H1 (cell line): ENCODE results near the gene PLVAP. TPM values are rescaled to one million over a fixed set of nuclear protein-coding genes. Genes with fewer than 3 reads are reported as not detected.

Experiments used
- CTCF ChIP-seq, 3 experiments: IDR thresholded peaks; 1 replicate in 2 of 3; 2 replicates in 1 of 3; pipeline versions ENCODE4 v1.5.1 to v1.6.1; 2011; ENCODE audit warnings: low read length in 3 of 3, mild to moderate bottlenecking in 3 of 3, inconsistent platforms in 2 of 3, low read depth in 1 of 3, moderate library complexity in 1 of 3; ENCODE audit not compliant: insufficient read depth in 1 of 3; ENCODE audit errors: control extremely low read depth in 1 of 3
- KDM4A ChIP-seq: IDR thresholded peaks from one replicate; pipeline ENCODE4 v1.7.1; 2012; ENCODE audit warnings: low read depth, mild to moderate bottlenecking, moderate library complexity, low read length, inconsistent platforms; ENCODE audit not compliant: severe bottlenecking
- polyA plus RNA-seq, 7 experiments: library from polyadenylated mRNA; depleted of rRNA in 3 of 7; stranded (reverse) in 5 of 7; unstranded in 2 of 7; fragments of >200 nt in 5 of 7; fragments of 200-250 nt in 2 of 7; gene quantifications; 1 replicate in 5 of 7; 2 replicates in 1 of 7; 4 replicates in 1 of 7; pipeline versions ENCODE4 v1.2.1 to v1.2.3, GENCODE V29; 2011 to 2013; ENCODE audit warnings: missing spikeins in 2 of 7, mixed read lengths in 2 of 7
- total RNA-seq: library from RNA; stranded (reverse); fragmentation: NEBNext Ultra II Directional; extraction: Animal tissue kit (Norgen Biotek cat#: 25700); gene quantifications from 2 replicates; pipeline ENCODE4 v1.2.1, GENCODE V29; 2021
- TF ChIP-seq, protein P1 (sequence below): IDR thresholded peaks from 2 replicates; pipeline ENCODE4 v1.6.1; 2012; ENCODE audit warnings: low read length, inconsistent platforms

Gene PLVAP
- total and polyA plus RNA-seq, 2 of the 8 experiments (the other 6 are each of a cell fraction or from before 2014, with no cell fraction given), result 0.32 TPM; not detected in 1

DNA sequence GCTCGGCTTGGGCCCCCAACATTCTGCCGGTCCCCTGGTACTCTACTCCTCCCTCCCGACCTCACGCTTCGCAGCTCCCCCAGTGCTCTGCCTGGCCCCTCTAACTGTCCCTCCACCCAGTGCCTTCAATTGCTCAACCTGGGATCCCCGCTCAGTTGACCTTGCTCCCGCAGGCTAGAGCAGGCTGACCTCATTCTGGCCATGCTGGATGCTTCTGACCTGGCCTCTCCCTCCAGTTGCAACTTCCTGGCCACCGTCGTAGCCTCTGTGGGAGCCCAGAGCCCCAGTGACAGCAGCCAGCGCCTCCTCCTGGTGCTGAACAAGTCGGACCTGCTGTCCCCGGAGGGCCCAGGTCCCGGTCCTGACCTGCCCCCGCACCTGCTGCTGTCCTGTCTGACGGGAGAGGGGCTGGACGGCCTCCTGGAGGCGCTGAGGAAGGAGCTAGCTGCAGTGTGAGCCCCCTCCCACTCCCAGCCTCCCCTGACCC, 36.2 kb downstream of the PLVAP start (continued):
- TF ChIP-seq, protein P1, sequence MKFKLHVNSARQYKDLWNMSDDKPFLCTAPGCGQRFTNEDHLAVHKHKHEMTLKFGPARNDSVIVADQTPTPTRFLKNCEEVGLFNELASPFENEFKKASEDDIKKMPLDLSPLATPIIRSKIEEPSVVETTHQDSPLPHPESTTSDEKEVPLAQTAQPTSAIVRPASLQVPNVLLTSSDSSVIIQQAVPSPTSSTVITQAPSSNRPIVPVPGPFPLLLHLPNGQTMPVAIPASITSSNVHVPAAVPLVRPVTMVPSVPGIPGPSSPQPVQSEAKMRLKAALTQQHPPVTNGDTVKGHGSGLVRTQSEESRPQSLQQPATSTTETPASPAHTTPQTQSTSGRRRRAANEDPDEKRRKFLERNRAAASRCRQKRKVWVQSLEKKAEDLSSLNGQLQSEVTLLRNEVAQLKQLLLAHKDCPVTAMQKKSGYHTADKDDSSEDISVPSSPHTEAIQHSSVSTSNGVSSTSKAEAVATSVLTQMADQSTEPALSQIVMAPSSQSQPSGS, result 0 out of 2 replicates have a peak, but pooled peaks have one; percentile 57
- TF ChIP-seq CTCF (IDR thresholded peaks at IDR 0.05; ENCODE audit: control extremely low read depth in 1 of 3, insufficient read depth in 1 of 3, low read depth in 1 of 3, low read length in 3 of 3), result peak; percentile 52 to 62 (median 59)
- no peak for TF ChIP-seq KDM4A
- TF ChIP-seq, all 59 proteins: peak for 8
